Measurements from ENCODE around the gene CYP26B1. TPM values are rescaled to one million over a fixed set of nuclear protein-coding genes. Genes with fewer than 3 reads are reported as not detected.
A peak's percentile ranks its signal among the peaks of the same experiment; 100 is the strongest.

CYP26B1 gene
- polyA plus RNA-seq, result 1 to 10 TPM in 2 of 4 donors, under 1 TPM in 2; 0.22 to 6.2 (median 1.6) TPM
- long read RNA-seq, donor 1, result 0 reads
- long read RNA-seq, donor 2, result 0 reads
- long read RNA-seq, donor 3, result 0 reads
- long read RNA-seq, donor 4, result 0 reads
- long read RNA-seq, donor 5, result 0 reads
- long read RNA-seq, donor 6, result 0 reads
- long read RNA-seq, donor 7, result 0 reads
- long read RNA-seq, donor 8, full-length matches to known transcripts, result 1 of 1 reads
- long read RNA-seq, donor 8, partial matches to known transcripts, result 0 of 1 reads
- long read RNA-seq, donor 8, other reads (novel, unspliced or antisense), result 0 of 1 reads
- long read RNA-seq, donor 9, result 0 reads
- long read RNA-seq, donor 10, result 0 reads

- Histone ChIP-seq H3K36me3 (ENCODE audit: control insufficient read depth in 3 of 3, insufficient read depth in 2 of 3, low read depth in 1 of 3, low read length in 3 of 3) (no peaks in the 10 kb centered on the region), H3K27ac (ENCODE audit: low read depth in 1 of 3, low read length in 2 of 3) (no peak within 1 kb of the TSS), H3K9me3 (ENCODE audit: control insufficient read depth in 2 of 2, insufficient read depth in 1 of 2, low read depth in 1 of 2, low read length in 1 of 2) (peaks cover 0 to 12% of the 10 kb centered on the region in 2 donors), H3K4me3 (ENCODE audit: low read depth in 1 of 3, low read length in 3 of 3) (peak within 1 kb of the TSS in 2 of 3 donors; percentile 37 to 39), H3K4me1 (ENCODE audit: control insufficient read depth in 3 of 3, insufficient read depth in 2 of 3, low read depth in 1 of 3, low read length in 2 of 3) (peaks cover 2 to 54% (median 13%) of the 10 kb centered on the region in 3 donors), H3K27me3 (ENCODE audit: control insufficient read depth in 3 of 3, insufficient read depth in 3 of 3, low read length in 3 of 3) (peaks cover 4 to 78% (median 20%) of the 10 kb centered on the region in 3 donors)
- FAIRE-seq (no peak), DNase-seq (peak in 1 of 2 donors; percentile 55)
- WGBS, 3 donors, result 1 to 3% (median 2%) methylated on average over 47 to 69 of the region's 69 CpGs
Measured at GRCh38 chr2:72147303-72147971, at the start of gene CYP26B1. Gene CYP26B1, minus strand, starts transcription at chr2:72147862. Its CDS starts 28 bp downstream, at chr2:72147834.

- FAIRE-seq, result no peak
Measured at GRCh38 chr2:72193723-72194122, 46.1 kb upstream of the CYP26B1 start.

GRCh38 chr2:72191441-72191840 lies 43.8 kb upstream of the CYP26B1 start:
- DNase-seq, result no peak

More at GRCh38 chr2:72193723-72194122, 46.1 kb upstream of the CYP26B1 start:
- Histone ChIP-seq H3K4me1 (ENCODE audit: control insufficient read depth in 3 of 3, insufficient read depth in 2 of 3, low read depth in 1 of 3, low read length in 2 of 3) (peaks cover 0 to 2% (median 0%) of the 10 kb centered on the region in 3 donors), H3K27ac (ENCODE audit: low read depth in 1 of 3, low read length in 2 of 3) (no peak overlapping the region), H3K27me3 (ENCODE audit: control insufficient read depth in 3 of 3, insufficient read depth in 3 of 3, low read length in 3 of 3) (no peaks in the 10 kb centered on the region), H3K4me3 (ENCODE audit: low read depth in 1 of 3, low read length in 3 of 3) (no peak overlapping the region), H3K36me3 (ENCODE audit: control insufficient read depth in 3 of 3, insufficient read depth in 2 of 3, low read depth in 1 of 3, low read length in 3 of 3) (no peaks in the 10 kb centered on the region), H3K9me3 (ENCODE audit: control insufficient read depth in 2 of 2, insufficient read depth in 1 of 2, low read depth in 1 of 2, low read length in 1 of 2) (no peaks in the 10 kb centered on the region)
- DNase-seq, result no peak

GRCh38 chr2:72185206-72185605 lies 37.5 kb upstream of the CYP26B1 start:
- peaks cover 0 to 11% of the 10 kb centered on the region in 2 donors for H3K9me3 ChIP-seq (ENCODE audit: control insufficient read depth in 2 of 2, insufficient read depth in 1 of 2, low read depth in 1 of 2, low read length in 1 of 2)
- no peak overlapping the region for H3K27ac ChIP-seq (ENCODE audit: low read depth in 1 of 3, low read length in 2 of 3)
- peaks cover 0 to 4% (median 2%) of the 10 kb centered on the region in 3 donors for H3K36me3 ChIP-seq (ENCODE audit: control insufficient read depth in 3 of 3, insufficient read depth in 2 of 3, low read depth in 1 of 3, low read length in 3 of 3)
- FAIRE-seq, result no peak
- H3K27me3 ChIP-seq (ENCODE audit: control insufficient read depth in 3 of 3, insufficient read depth in 3 of 3, low read length in 3 of 3), result no peaks in the 10 kb centered on the region
- peaks cover 0 to 5% (median 0%) of the 10 kb centered on the region in 3 donors for H3K4me1 ChIP-seq (ENCODE audit: control insufficient read depth in 3 of 3, insufficient read depth in 2 of 3, low read depth in 1 of 3, low read length in 2 of 3)
- H3K4me3 ChIP-seq (ENCODE audit: low read depth in 1 of 3, low read length in 3 of 3), result no peak overlapping the region
- no peak for DNase-seq
- 56 to 80% (median 79%) methylated on average over 1 of the region's 1 CpG for WGBS, 3 donors

More at GRCh38 chr2:72191441-72191840, 43.8 kb upstream of the CYP26B1 start:
- Histone ChIP-seq H3K9me3 (ENCODE audit: control insufficient read depth in 2 of 2, insufficient read depth in 1 of 2, low read depth in 1 of 2, low read length in 1 of 2) (peaks cover 0 to 11% of the 10 kb centered on the region in 2 donors), H3K4me3 (ENCODE audit: low read depth in 1 of 3, low read length in 3 of 3) (no peak overlapping the region), H3K27ac (ENCODE audit: low read depth in 1 of 3, low read length in 2 of 3) (no peak overlapping the region), H3K4me1 (ENCODE audit: control insufficient read depth in 3 of 3, insufficient read depth in 2 of 3, low read depth in 1 of 3, low read length in 2 of 3) (peaks cover 0 to 2% (median 0%) of the 10 kb centered on the region in 3 donors), H3K36me3 (ENCODE audit: control insufficient read depth in 3 of 3, insufficient read depth in 2 of 3, low read depth in 1 of 3, low read length in 3 of 3) (peaks cover 0 to 4% (median 0%) of the 10 kb centered on the region in 3 donors), H3K27me3 (ENCODE audit: control insufficient read depth in 3 of 3, insufficient read depth in 3 of 3, low read length in 3 of 3) (no peaks in the 10 kb centered on the region)
- 59 to 94% (median 87%) methylated on average over 1 of the region's 1 CpG for WGBS, 3 donors
- no peak for FAIRE-seq

- Histone ChIP-seq H3K27ac (ENCODE audit: low read depth in 1 of 3, low read length in 2 of 3) (peak overlapping the region in 2 of 3 donors; percentile 52 to 79), H3K36me3 (ENCODE audit: control insufficient read depth in 3 of 3, insufficient read depth in 2 of 3, low read depth in 1 of 3, low read length in 3 of 3) (peaks cover 2 to 8% (median 6%) of the 10 kb centered on the region in 3 donors), H3K9me3 (ENCODE audit: control insufficient read depth in 2 of 2, insufficient read depth in 1 of 2, low read depth in 1 of 2, low read length in 1 of 2) (peaks cover 0 to 11% of the 10 kb centered on the region in 2 donors), H3K27me3 (ENCODE audit: control insufficient read depth in 3 of 3, insufficient read depth in 3 of 3, low read length in 3 of 3) (no peaks in the 10 kb centered on the region), H3K4me1 (ENCODE audit: control insufficient read depth in 3 of 3, insufficient read depth in 2 of 3, low read depth in 1 of 3, low read length in 2 of 3) (peaks cover 0 to 5% (median 0%) of the 10 kb centered on the region in 3 donors), H3K4me3 (ENCODE audit: low read depth in 1 of 3, low read length in 3 of 3) (no peak overlapping the region)
- 89 to 97% (median 92%) methylated on average over 2 of the region's 2 CpGs for WGBS, 3 donors
- FAIRE-seq (no peak), DNase-seq (no peak)
Measured at GRCh38 chr2:72183466-72183865, 35.8 kb upstream of the CYP26B1 start.

GRCh38 chr2:72183016-72183415 lies 35.4 kb upstream of the CYP26B1 start:
- H3K27me3 ChIP-seq (ENCODE audit: control insufficient read depth in 3 of 3, insufficient read depth in 3 of 3, low read length in 3 of 3), result no peaks in the 10 kb centered on the region
- H3K36me3 ChIP-seq (ENCODE audit: control insufficient read depth in 3 of 3, insufficient read depth in 2 of 3, low read depth in 1 of 3, low read length in 3 of 3), result peaks cover 2 to 9% (median 7%) of the 10 kb centered on the region in 3 donors
- peak overlapping the region in 2 of 3 donors; percentile 52 to 79 for H3K27ac ChIP-seq (ENCODE audit: low read depth in 1 of 3, low read length in 2 of 3)
- H3K9me3 ChIP-seq (ENCODE audit: control insufficient read depth in 2 of 2, insufficient read depth in 1 of 2, low read depth in 1 of 2, low read length in 1 of 2), result peaks cover 0 to 7% of the 10 kb centered on the region in 2 donors
- FAIRE-seq, result no peak
- peak; percentile 31 to 85 for DNase-seq
- peaks cover 0 to 5% (median 0%) of the 10 kb centered on the region in 3 donors for H3K4me1 ChIP-seq (ENCODE audit: control insufficient read depth in 3 of 3, insufficient read depth in 2 of 3, low read depth in 1 of 3, low read length in 2 of 3)
- no peak overlapping the region for H3K4me3 ChIP-seq (ENCODE audit: low read depth in 1 of 3, low read length in 3 of 3)

- FAIRE-seq (no peak), DNase-seq (peak in 1 of 2 donors; percentile 91)
- H3K27ac ChIP-seq (ENCODE audit: low read depth in 1 of 3, low read length in 2 of 3), result peak overlapping the region in 2 of 3 donors; percentile 13 to 79
- H3K4me1 ChIP-seq (ENCODE audit: control insufficient read depth in 3 of 3, insufficient read depth in 2 of 3, low read depth in 1 of 3, low read length in 2 of 3), result peaks cover 0 to 5% (median 0%) of the 10 kb centered on the region in 3 donors
- H3K27me3 ChIP-seq (ENCODE audit: control insufficient read depth in 3 of 3, insufficient read depth in 3 of 3, low read length in 3 of 3), result no peaks in the 10 kb centered on the region
- WGBS, 3 donors, result 29 to 65% (median 46%) methylated on average over 4 of the region's 4 CpGs
- peaks cover 2 to 11% (median 9%) of the 10 kb centered on the region in 3 donors for H3K36me3 ChIP-seq (ENCODE audit: control insufficient read depth in 3 of 3, insufficient read depth in 2 of 3, low read depth in 1 of 3, low read length in 3 of 3)
- no peak overlapping the region for H3K4me3 ChIP-seq (ENCODE audit: low read depth in 1 of 3, low read length in 3 of 3)
- H3K9me3 ChIP-seq (ENCODE audit: control insufficient read depth in 2 of 2, insufficient read depth in 1 of 2, low read depth in 1 of 2, low read length in 1 of 2), result peaks cover 0 to 3% of the 10 kb centered on the region in 2 donors
Measured at GRCh38 chr2:72182547-72182946, 34.9 kb upstream of the CYP26B1 start.

GRCh38 chr2:72181616-72182015 lies 34.0 kb upstream of the CYP26B1 start:
- Histone ChIP-seq H3K27me3 (ENCODE audit: control insufficient read depth in 3 of 3, insufficient read depth in 3 of 3, low read length in 3 of 3) (no peaks in the 10 kb centered on the region), H3K9me3 (ENCODE audit: control insufficient read depth in 2 of 2, insufficient read depth in 1 of 2, low read depth in 1 of 2, low read length in 1 of 2) (no peaks in the 10 kb centered on the region), H3K27ac (ENCODE audit: low read depth in 1 of 3, low read length in 2 of 3) (no peak overlapping the region), H3K4me3 (ENCODE audit: low read depth in 1 of 3, low read length in 3 of 3) (no peak overlapping the region), H3K4me1 (ENCODE audit: control insufficient read depth in 3 of 3, insufficient read depth in 2 of 3, low read depth in 1 of 3, low read length in 2 of 3) (peaks cover 0 to 5% (median 0%) of the 10 kb centered on the region in 3 donors), H3K36me3 (ENCODE audit: control insufficient read depth in 3 of 3, insufficient read depth in 2 of 3, low read depth in 1 of 3, low read length in 3 of 3) (peaks cover 2 to 10% (median 9%) of the 10 kb centered on the region in 3 donors)
- DNase-seq (no peak), FAIRE-seq (no peak)
- WGBS, 3 donors, result 88 to 97% (median 91%) methylated on average over 2 of the region's 2 CpGs

All from small intestine (tissue), 16 donors.